ENCODE measurements around the gene PITPNM2.
"Not testable (repeated sequence)": the region's sequence is repeated elsewhere in the genome, so short reads cannot be mapped to it uniquely, and the experiment has no call there.

GRCh38 chr12:123104094-123104493 lies 46.8 kb downstream of the PITPNM2 start:
- not testable (repeated sequence) for TF ChIP-seq CTCF (conservative IDR thresholded peaks at IDR 0.05); ZFX (IDR thresholded peaks at IDR 0.05)
